Adipocyte (in vitro differentiated cells): ENCODE results near the gene C9orf50.

ENCODE experiments used
- DNase-seq: peaks from one replicate; pipeline ENCODE4 v3.0.0-alpha.2; 2015; ENCODE audit warnings: low read depth
- H3K27me3 ChIP-seq: replicated peaks from 2 replicates; pipeline ENCODE4 v1.7.0; 2013; ENCODE audit warnings: mild to moderate bottlenecking, low read length, moderate library complexity; ENCODE audit not compliant: control insufficient read depth, insufficient read depth
- H3K36me3 ChIP-seq: 2 replicates; pipeline ENCODE4 v1.7.0; 2013; ENCODE audit warnings: low read length, mild to moderate bottlenecking, moderate library complexity; ENCODE audit not compliant: control insufficient read depth, insufficient read depth, severe bottlenecking
- H3K4me1 ChIP-seq: 2 replicates; pipeline ENCODE4 v1.7.0; 2013; ENCODE audit warnings: mild to moderate bottlenecking, low read length, moderate library complexity; ENCODE audit not compliant: control insufficient read depth, insufficient read depth
- H3K4me3 ChIP-seq: 2 replicates; pipeline ENCODE4 v1.7.0; 2013; ENCODE audit warnings: mild to moderate bottlenecking, low read length, moderate library complexity
- H3K9ac ChIP-seq: 2 replicates; pipeline ENCODE4 v1.7.0; 2013; ENCODE audit warnings: mild to moderate bottlenecking, low read length, moderate library complexity
- H3K9me3 ChIP-seq: 2 replicates; pipeline ENCODE4 v1.7.0; 2013; ENCODE audit warnings: mild to moderate bottlenecking, low read length, moderate library complexity; ENCODE audit not compliant: control insufficient read depth

Gene C9orf50

GRCh38 chr9:129628709-129629108, 7.8 kb upstream of the C9orf50 start:
- peak overlapping the region; percentile 93 for H3K9ac ChIP-seq
- H3K9me3 ChIP-seq = no peaks in the 10 kb centered on the region
- DNase-seq = no peak
- no peaks in the 10 kb centered on the region for H3K27me3 ChIP-seq
- no peak overlapping the region for H3K4me3 ChIP-seq
- peaks cover 55% of the 10 kb centered on the region for H3K4me1 ChIP-seq
- peaks cover 14% of the 10 kb centered on the region for H3K36me3 ChIP-seq

GRCh38 chr9:129627556-129628440, 6.9 kb upstream of the C9orf50 start:
- peak; percentile 33 for DNase-seq
- H3K9ac ChIP-seq = peak overlapping the region; percentile 93
- peaks cover 5% of the 10 kb centered on the region for H3K36me3 ChIP-seq

GRCh38 chr9:129626625-129627284, 5.9 kb upstream of the C9orf50 start:
- peaks cover 47% of the 10 kb centered on the region for H3K4me1 ChIP-seq
- H3K36me3 ChIP-seq = no peaks in the 10 kb centered on the region
- no peaks in the 10 kb centered on the region for H3K9me3 ChIP-seq
- H3K4me3 ChIP-seq = peak overlapping the region; percentile 91
- peak; percentile 80 for DNase-seq
- peak overlapping the region; percentile 93 for H3K9ac ChIP-seq
- H3K27me3 ChIP-seq = no peaks in the 10 kb centered on the region

More at GRCh38 chr9:129627556-129628440, 6.9 kb upstream of the C9orf50 start:
- Histone ChIP-seq H3K4me3 (peak overlapping the region; percentile 91), H3K4me1 (peaks cover 55% of the 10 kb centered on the region), H3K27me3 (no peaks in the 10 kb centered on the region), H3K9me3 (no peaks in the 10 kb centered on the region)

DNA sequence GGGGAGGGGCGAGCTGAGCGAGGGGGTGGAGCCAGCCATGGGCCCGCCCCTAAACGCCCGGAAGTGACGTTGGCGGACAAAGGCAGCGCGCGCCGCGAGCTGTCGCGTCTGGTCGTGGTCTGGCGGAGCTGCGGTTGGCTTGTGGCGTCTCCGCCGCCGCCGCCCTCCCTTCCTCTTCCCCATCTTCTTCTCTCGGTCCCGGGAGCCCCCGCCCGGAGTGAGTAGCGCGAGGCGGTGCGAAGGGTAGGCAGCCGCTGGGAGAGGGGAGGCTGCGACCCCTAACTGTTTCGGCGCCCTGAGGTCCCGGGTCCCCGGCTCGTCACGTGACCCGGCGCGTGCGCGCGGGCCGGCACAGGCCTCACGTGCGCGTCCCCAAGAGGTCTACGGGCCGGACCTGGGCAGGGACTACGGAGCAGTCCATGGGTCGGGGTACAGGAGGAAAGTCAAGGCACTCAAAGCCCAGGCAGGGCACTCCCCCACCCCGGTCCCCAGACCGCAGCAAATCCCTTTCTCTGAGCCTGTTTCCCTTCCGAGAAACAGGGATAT, 5.3 kb upstream of the C9orf50 start, which contains the start of gene NTMT1:
NTMT1 (plus strand) TSS at position 85 of the 546 bp plus-strand sequence. CDS start 6,541 bp downstream, outside the sequence.
- Histone ChIP-seq H3K4me1 (peaks cover 41% of the 10 kb centered on the region), H3K4me3 (peak within 1 kb of the TSS; percentile 91), H3K9ac (peak within 1 kb of the TSS; percentile 93), H3K9me3 (no peaks in the 10 kb centered on the region), H3K27me3 (no peaks in the 10 kb centered on the region), H3K36me3 (no peaks in the 10 kb centered on the region)
- DNase-seq = peak; percentile 95

- Histone ChIP-seq H3K4me3 (no peak overlapping the region), H3K9ac (no peak overlapping the region), H3K36me3 (no peaks in the 10 kb centered on the region), H3K4me1 (peaks cover 39% of the 10 kb centered on the region), H3K9me3 (no peaks in the 10 kb centered on the region), H3K27me3 (no peaks in the 10 kb centered on the region)
- DNase-seq = no peak
These were observed 4.0 kb upstream of the C9orf50 start for GRCh38 chr9:129624947-129625346.

- H3K9ac ChIP-seq = peak overlapping the region; percentile 30
- peaks cover 36% of the 10 kb centered on the region for H3K4me1 ChIP-seq
- H3K36me3 ChIP-seq = no peaks in the 10 kb centered on the region
- DNase-seq = peak; percentile 87
- H3K4me3 ChIP-seq = no peak overlapping the region
- no peaks in the 10 kb centered on the region for H3K9me3 ChIP-seq
- no peaks in the 10 kb centered on the region for H3K27me3 ChIP-seq
These were observed 3.4 kb upstream of the C9orf50 start for GRCh38 chr9:129624168-129624759.

DNA sequence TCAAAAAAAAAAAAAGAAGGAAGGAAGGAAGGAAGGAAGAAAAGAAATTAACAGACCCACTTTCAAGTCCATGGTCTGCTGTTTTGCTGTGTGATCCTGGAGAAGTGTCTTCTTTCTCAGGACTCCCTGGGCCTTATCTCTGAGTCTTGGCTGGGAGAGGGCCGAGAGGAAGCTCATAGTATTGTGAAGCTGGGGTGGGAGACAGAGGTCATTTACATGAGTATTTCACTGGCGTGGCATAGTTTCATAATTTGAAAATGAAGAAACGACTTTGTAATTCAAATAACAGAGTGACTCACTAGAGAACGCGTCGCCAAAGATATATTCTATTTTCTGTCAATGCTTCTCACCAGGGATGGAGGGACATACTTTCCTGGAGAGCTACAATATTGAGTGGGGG, 2.4 kb upstream of the C9orf50 start:
- Histone ChIP-seq H3K36me3 (no peaks in the 10 kb centered on the region), H3K4me3 (no peak overlapping the region), H3K9me3 (no peaks in the 10 kb centered on the region), H3K27me3 (no peaks in the 10 kb centered on the region), H3K4me1 (peaks cover 27% of the 10 kb centered on the region), H3K9ac (no peak overlapping the region)
- DNase-seq = peak; percentile 36

DNA sequence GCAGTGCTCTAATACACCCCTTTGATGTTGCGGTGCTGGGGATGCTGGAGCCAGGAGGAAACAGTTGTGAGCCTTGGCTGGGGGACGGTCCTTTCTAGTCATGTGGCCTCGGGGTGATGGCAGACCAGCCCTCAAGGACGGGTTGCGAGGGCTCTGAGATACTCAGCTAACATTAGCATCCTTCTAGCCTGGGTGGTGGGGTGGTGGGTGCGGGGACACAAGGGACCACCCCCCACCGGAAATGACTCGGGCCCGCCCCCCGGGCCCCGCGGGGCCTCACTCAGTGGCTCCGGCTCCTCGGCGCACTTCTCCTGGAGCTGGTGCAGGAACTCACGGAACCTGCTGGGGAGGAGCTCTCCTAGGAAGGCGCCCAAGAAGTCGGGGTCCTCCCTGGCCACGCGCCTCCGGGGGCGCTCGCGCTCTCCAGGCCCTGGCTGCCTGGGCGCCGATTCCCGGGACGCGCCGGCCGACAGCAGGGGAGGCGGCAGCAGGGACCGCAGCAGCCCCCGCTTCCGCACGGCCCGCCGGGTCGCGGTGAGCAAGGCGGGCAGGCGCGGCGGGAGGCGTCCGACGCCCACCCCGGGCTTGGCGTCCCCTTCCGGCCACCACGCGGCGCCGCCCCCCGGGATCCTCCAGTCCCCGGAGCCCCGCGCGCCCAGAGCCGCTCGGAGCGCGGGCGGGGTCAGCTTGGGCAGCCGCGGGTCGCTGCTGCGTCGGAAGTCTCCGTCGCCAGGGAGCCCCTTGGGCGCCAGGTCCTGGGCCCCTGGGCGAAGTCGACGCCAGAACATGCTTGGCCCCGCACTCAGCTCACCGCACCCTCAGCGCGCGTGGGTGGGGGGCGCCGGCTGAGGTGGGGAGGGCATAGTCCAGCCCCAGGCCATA, 873 bp downstream of the C9orf50 start:
- peak; percentile 70 for DNase-seq
- Histone ChIP-seq H3K9me3 (no peaks in the 10 kb centered on the region), H3K4me3 (peak overlapping the region; percentile 77), H3K36me3 (no peaks in the 10 kb centered on the region), H3K4me1 (peaks cover 14% of the 10 kb centered on the region), H3K27me3 (no peaks in the 10 kb centered on the region), H3K9ac (peak overlapping the region; percentile 83)

GRCh38 chr9:129617167-129617566, 3.7 kb downstream of the C9orf50 start:
- DNase-seq = peak; percentile 69
- H3K9ac ChIP-seq = no peak overlapping the region
- no peak overlapping the region for H3K4me3 ChIP-seq
- no peaks in the 10 kb centered on the region for H3K27me3 ChIP-seq
- H3K4me1 ChIP-seq = peaks cover 8% of the 10 kb centered on the region
- H3K36me3 ChIP-seq = no peaks in the 10 kb centered on the region
- no peaks in the 10 kb centered on the region for H3K9me3 ChIP-seq

GRCh38 chr9:129615407-129616285, 5.3 kb downstream of the C9orf50 start:
- H3K4me1 ChIP-seq = peaks cover 10% of the 10 kb centered on the region
- H3K27me3 ChIP-seq = no peaks in the 10 kb centered on the region

More at GRCh38 chr9:129615407-129616285, 5.3 kb downstream of the C9orf50 start:
- H3K36me3 ChIP-seq = no peaks in the 10 kb centered on the region
- DNase-seq = no peak
- no peak overlapping the region for H3K9ac ChIP-seq
- no peak overlapping the region for H3K4me3 ChIP-seq
- H3K9me3 ChIP-seq = no peaks in the 10 kb centered on the region
